NCI-H774 (cell line): ENCODE data around the gene BCAS1.

Experiments
- DNase-seq: peaks from one replicate; lab custom pipeline; 2025; lab: John Stamatoyannopoulos, UW

The BCAS1 gene

GRCh38 chr20:53904261-53904660, 166.1 kb downstream of the BCAS1 start:
- no peak for DNase-seq

- no peak for DNase-seq
Measured at GRCh38 chr20:53903652-53903987, 166.8 kb downstream of the BCAS1 start.

- DNase-seq: no peak
Measured at GRCh38 chr20:53902968-53903651, 167.3 kb downstream of the BCAS1 start.

GRCh38 chr20:53901497-53902096, 168.8 kb downstream of the BCAS1 start:
- no peak for DNase-seq

GRCh38 chr20:53901064-53901463, 169.3 kb downstream of the BCAS1 start:
- DNase-seq: no peak

- no peak for DNase-seq
Measured at GRCh38 chr20:53900380-53900999, 169.9 kb downstream of the BCAS1 start.

GRCh38 chr20:53899351-53900167, 170.8 kb downstream of the BCAS1 start:
- DNase-seq: no peak

- DNase-seq: no peak
Measured at GRCh38 chr20:53898556-53898931, 171.8 kb downstream of the BCAS1 start.

GRCh38 chr20:53897884-53898555, 172.4 kb downstream of the BCAS1 start:
- DNase-seq: no peak

- DNase-seq: no peak
Measured at GRCh38 chr20:53896647-53897046, 173.7 kb downstream of the BCAS1 start.

GRCh38 chr20:53896041-53896440, 174.4 kb downstream of the BCAS1 start:
- DNase-seq: no peak

GRCh38 chr20:53895385-53895755, 175.0 kb downstream of the BCAS1 start:
- DNase-seq: no peak

GRCh38 chr20:53894707-53895384, 175.5 kb downstream of the BCAS1 start:
- DNase-seq: no peak
